MCF 10A (cell line): Measurements from ENCODE around the gene SLC5A1. TPM values are rescaled to one million over a fixed set of nuclear protein-coding genes. Genes with fewer than 3 reads are reported as not detected.

ENCODE experiments used
- BruUV-seq: library from RNA; stranded (reverse); fragments of 400-500 nt; replicated peaks from 2 replicates; lab custom pipeline; 2021; lab: Mats Ljungman, UMichigan
- CTCF ChIA-PET: fragments of 300-600 bp; sonication (Branson Sonifier 250); formaldehyde crosslinking; extraction: SDS; loops from one replicate; lab custom pipeline; 2021; ENCODE audit warnings: antibody characterized with exemption, inconsistent platforms; lab: Yijun Ruan, JAX
- POLR2A ChIA-PET: fragments of 300-600, 350-650 bp; sonication (Branson Sonifier 250); formaldehyde crosslinking; extraction: SDS; loops from one replicate; lab custom pipeline; 2020; ENCODE audit warnings: antibody characterized with exemption, inconsistent platforms; lab: Yijun Ruan, JAX
- DNase-seq: peaks from one replicate; pipeline ENCODE4 v3.0.0-alpha.2; 2018; ENCODE audit not compliant: unreplicated experiment
- H3K27ac Mint-ChIP-seq: one replicate; pipeline ENCODE4 v1.8.0; 2022; ENCODE audit warnings: mild to moderate bottlenecking, low read depth, mixed read lengths; ENCODE audit not compliant: unreplicated experiment
- H3K27me3 Mint-ChIP-seq: one replicate; pipeline ENCODE4 v1.8.0; 2022; ENCODE audit warnings: mixed read lengths; ENCODE audit not compliant: insufficient read depth, unreplicated experiment
- H3K36me3 Mint-ChIP-seq: one replicate; pipeline ENCODE4 v1.8.0; 2022; ENCODE audit warnings: mild to moderate bottlenecking, moderate library complexity, mixed read lengths; ENCODE audit not compliant: insufficient read depth, unreplicated experiment
- H3K4me1 Mint-ChIP-seq: one replicate; pipeline ENCODE4 v1.8.0; 2022; ENCODE audit warnings: mixed read lengths; ENCODE audit not compliant: insufficient read depth, unreplicated experiment
- H3K4me3 Mint-ChIP-seq: one replicate; pipeline ENCODE4 v1.8.0; 2022; ENCODE audit warnings: mild to moderate bottlenecking, moderate library complexity, mixed read lengths; ENCODE audit not compliant: unreplicated experiment
- H3K9me3 Mint-ChIP-seq: one replicate; pipeline ENCODE4 v1.8.0; 2022; ENCODE audit warnings: mixed read lengths; ENCODE audit not compliant: unreplicated experiment
- CTCF ChIP-seq: fragments of 200-600 bp; IDR thresholded peaks from one replicate; pipeline ENCODE4 v1.8.0; 2022; ENCODE audit warnings: antibody characterized with exemption, mild to moderate bottlenecking; ENCODE audit not compliant: unreplicated experiment
- intact Hi-C: fragments of 100-400 bp; cut with micrococcal nuclease; formaldehyde crosslinking; loops from 2 replicates; pipeline ENCODE4 v1.14.1; 2022
- total RNA-seq: library from RNA; stranded (reverse); gene quantifications from 2 replicates; pipeline ENCODE4 v1.2.3, GENCODE V29; 2022

SLC5A1 gene
- total RNA-seq, 1 experiment from 2014 or later: not detected

DNA sequence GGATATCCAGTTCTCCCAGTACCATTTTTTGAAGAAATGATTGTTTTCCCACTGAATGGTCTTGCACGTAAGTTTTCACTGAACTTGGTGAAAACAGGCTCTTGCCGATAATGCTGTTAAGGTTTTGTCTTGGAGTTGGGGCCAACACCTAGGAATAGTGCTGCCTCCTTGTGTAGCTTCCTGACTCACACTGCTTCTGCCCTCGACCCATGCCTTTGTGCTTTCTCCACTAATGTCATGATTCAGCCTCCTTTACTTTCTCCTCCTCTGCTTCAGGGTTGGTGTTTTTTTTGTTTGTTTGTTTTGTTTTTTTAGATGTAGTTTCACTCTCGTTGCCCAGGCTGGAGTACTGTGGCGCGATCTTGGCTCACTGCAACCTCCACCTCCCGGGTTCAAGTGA lies 30.2 kb downstream of the SLC5A1 start:
- ChIA-PET CTCF (interaction anchor here (1.9 kb wide), 1 partner anchor 103 kb away, joined by 5 read pairs; no protein-coding TSS in a partner anchor), POLR2A (no interaction called here)
- H3K36me3 Mint-ChIP-seq: no peaks in the 10 kb centered on the region
- no peak overlapping the region for H3K4me3 Mint-ChIP-seq
- H3K4me1 Mint-ChIP-seq: no peaks in the 10 kb centered on the region
- BruUV-seq: no TSS peak
- no peak for TF ChIP-seq CTCF
- DNase-seq: no peak
- no peaks in the 10 kb centered on the region for H3K9me3 Mint-ChIP-seq
- peaks cover 63% of the 10 kb centered on the region for H3K27me3 Mint-ChIP-seq
- intact Hi-C loops: no loop called here
- H3K27ac Mint-ChIP-seq: no peak overlapping the region

DNA sequence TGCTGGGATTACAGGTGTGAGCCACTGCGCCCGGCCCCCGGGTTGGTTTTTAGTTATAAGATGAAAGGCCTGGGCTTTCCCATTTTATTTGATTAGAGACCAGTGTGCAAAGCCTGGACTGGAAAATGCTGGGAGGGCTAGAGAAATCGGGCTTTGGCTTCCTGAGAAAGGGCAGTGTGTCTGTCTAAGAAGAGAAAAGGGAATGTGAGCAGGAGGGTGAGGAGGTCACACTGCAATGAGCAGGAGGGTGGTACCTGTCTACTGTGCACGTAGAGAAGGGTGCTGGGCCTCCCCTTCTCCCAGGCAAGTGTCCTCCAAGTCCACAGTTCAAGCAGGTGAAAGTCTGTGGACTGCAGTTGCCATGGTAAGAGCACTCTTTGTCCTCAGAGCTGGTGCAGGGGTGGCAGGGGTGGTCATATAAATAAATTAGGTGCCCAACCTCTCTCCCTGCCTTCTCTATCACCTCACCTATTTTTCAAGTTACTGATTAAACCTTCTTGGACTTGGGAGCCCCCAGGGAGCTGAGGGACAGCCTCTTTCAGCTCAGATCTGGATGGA lies 30.8 kb downstream of the SLC5A1 start:
- no peaks in the 10 kb centered on the region for H3K9me3 Mint-ChIP-seq
- POLR2A ChIA-PET: interaction anchor here (1.4 kb wide), 1 partner anchor 23 kb away, joined by 3 read pairs; no protein-coding TSS in a partner anchor
- no peaks in the 10 kb centered on the region for H3K36me3 Mint-ChIP-seq
- no peak overlapping the region for H3K4me3 Mint-ChIP-seq
- H3K4me1 Mint-ChIP-seq: no peaks in the 10 kb centered on the region
- intact Hi-C loops: no loop called here
- DNase-seq: no peak
- peaks cover 63% of the 10 kb centered on the region for H3K27me3 Mint-ChIP-seq
- TF ChIP-seq CTCF: no peak
- H3K27ac Mint-ChIP-seq: no peak overlapping the region
- BruUV-seq: no TSS peak
- CTCF ChIA-PET: interaction anchor here (0.7 to 1.9 kb wide), 3 partner anchors 94 to 104 kb away, joined by 3 to 5 read pairs (median 4); no protein-coding TSS in a partner anchor

- TF ChIP-seq CTCF: no peak
- Mint-ChIP-seq H3K4me1 (no peaks in the 10 kb centered on the region), H3K4me3 (no peak overlapping the region), H3K9me3 (no peaks in the 10 kb centered on the region), H3K36me3 (peaks cover 5% of the 10 kb centered on the region), H3K27me3 (peaks cover 52% of the 10 kb centered on the region), H3K27ac (no peak overlapping the region)
- ChIA-PET POLR2A (interaction anchor here (0.6 kb wide), 1 partner anchor 64 kb away, joined by 4 read pairs; no protein-coding TSS in a partner anchor), CTCF (interaction anchor here (0.6 to 1.6 kb wide), 5 partner anchors 8 to 133 kb away, joined by 3 to 10 read pairs (median 4); no protein-coding TSS in a partner anchor)
- intact Hi-C loops: no loop called here
- no peak for DNase-seq
- no TSS peak for BruUV-seq
Measured at GRCh38 chr22:32075997-32076760, 33.1 kb downstream of the SLC5A1 start.

GRCh38 chr22:32076761-32077084 lies 33.7 kb downstream of the SLC5A1 start:
- Mint-ChIP-seq H3K9me3 (no peaks in the 10 kb centered on the region), H3K4me1 (no peaks in the 10 kb centered on the region), H3K27me3 (peaks cover 52% of the 10 kb centered on the region), H3K27ac (no peak overlapping the region), H3K4me3 (no peak overlapping the region), H3K36me3 (peaks cover 7% of the 10 kb centered on the region)
- peak; percentile 3 for DNase-seq
- POLR2A ChIA-PET: interaction anchor here (0.6 kb wide), 1 partner anchor 63 kb away, joined by 4 read pairs; no protein-coding TSS in a partner anchor
- CTCF ChIA-PET: interaction anchor here (0.6 to 1.6 kb wide), 3 partner anchors 97 to 133 kb away, joined by 3 to 10 read pairs (median 4); no protein-coding TSS in a partner anchor
- BruUV-seq: no TSS peak
- no peak for TF ChIP-seq CTCF
- intact Hi-C loops: no loop called here
